HG02642 (cell line): Measurements from ENCODE around the gene STOM.

Experiments
- ATAC-seq: cut with Tn5 transposase; IDR thresholded peaks from one replicate; pipeline ENCODE4 v1.9.1; 2021; ENCODE audit warnings: mild to moderate bottlenecking; ENCODE audit not compliant: unreplicated experiment, poor library complexity

STOM gene

GRCh38 chr9:121372239-121373010 lies 2.4 kb upstream of the STOM start:
- ATAC-seq = no peak

- no peak for ATAC-seq
These were observed 1.5 kb upstream of the STOM start for GRCh38 chr9:121371495-121372061.

- ATAC-seq = no peak
These were observed 1.3 kb downstream of the STOM start for GRCh38 chr9:121368745-121369144.

GRCh38 chr9:121368138-121368522 lies 1.9 kb downstream of the STOM start:
- no peak for ATAC-seq

- no peak for ATAC-seq
These were observed 2.5 kb downstream of the STOM start for GRCh38 chr9:121367306-121368137.

- ATAC-seq = no peak
These were observed 3.3 kb downstream of the STOM start for GRCh38 chr9:121366611-121367192.

- ATAC-seq = no peak
These were observed 4.5 kb downstream of the STOM start for GRCh38 chr9:121365564-121365963.

GRCh38 chr9:121364886-121365285 lies 5.2 kb downstream of the STOM start:
- ATAC-seq = no peak

- ATAC-seq = no peak
These were observed 6.0 kb downstream of the STOM start for GRCh38 chr9:121364077-121364476.

- no peak for ATAC-seq
These were observed 6.5 kb downstream of the STOM start for GRCh38 chr9:121363622-121363961.

- ATAC-seq = no peak
These were observed 7.0 kb downstream of the STOM start for GRCh38 chr9:121362813-121363621.

GRCh38 chr9:121360601-121361374 lies 9.3 kb downstream of the STOM start:
- ATAC-seq = no peak

GRCh38 chr9:121359351-121360294 lies 10.4 kb downstream of the STOM start:
- ATAC-seq = no peak

- no peak for ATAC-seq
These were observed 11.3 kb downstream of the STOM start for GRCh38 chr9:121358751-121359150.

GRCh38 chr9:121357011-121357410 lies 13.0 kb downstream of the STOM start:
- no peak for ATAC-seq

- no peak for ATAC-seq
These were observed 15.3 kb downstream of the STOM start for GRCh38 chr9:121354762-121355161.

- ATAC-seq = no peak
These were observed 15.9 kb downstream of the STOM start for GRCh38 chr9:121354141-121354540.
